HepG2 (cell line): ENCODE data around the gene PRKAR1B. TPM values are rescaled to one million over a fixed set of nuclear protein-coding genes. Genes with fewer than 3 reads are reported as not detected.

ENCODE experiments used
- BCLAF1 ChIP-seq: fragments of 450-650 bp; IDR thresholded peaks from 2 replicates; pipeline ENCODE4 v1.6.1; 2017; ENCODE audit warnings: mild to moderate bottlenecking
- HMG20A ChIP-seq: IDR thresholded peaks from 2 replicates; pipeline ENCODE4 v1.6.1; 2016; ENCODE audit warnings: borderline replicate concordance
- SETDB1 ChIP-seq: sonication (generic); formaldehyde crosslinking; IDR thresholded peaks from 2 replicates; pipeline ENCODE4 v1.5.1; 2020; ENCODE audit warnings: missing genetic modification reagents, mild to moderate bottlenecking, borderline replicate concordance
- ZNF280D ChIP-seq: sonication (generic); formaldehyde crosslinking; IDR thresholded peaks from 2 replicates; pipeline ENCODE4 v1.5.1; 2020; ENCODE audit warnings: mild to moderate bottlenecking, missing genetic modification reagents
- polyA plus RNA-seq, 8 experiments: library from polyadenylated mRNA; depleted of rRNA in 3 of 8; stranded (reverse) in 7 of 8; unstranded in 1 of 8; fragments of >200 nt; fragmentation: Illumina TruSeq in 4 of 8; extraction: Trizol in 4 of 8; gene quantifications; 2 replicates each; pipeline versions ENCODE4 v1.2.1 to v1.2.3, GENCODE V29; 2011 to 2016; ENCODE audit warnings: low read depth in 4 of 8, missing spikeins in 1 of 8, mixed read lengths in 1 of 8; ENCODE audit not compliant: insufficient read depth in 1 of 8
- total RNA-seq, 5 experiments: library from RNA; depleted of rRNA; stranded (reverse); fragments of >200 nt; fragmentation: Illumina TruSeq; extraction: Trizol; gene quantifications; 2 replicates each; pipeline ENCODE4 v1.2.3, GENCODE V29; 2016; ENCODE audit warnings: low read depth in 1 of 5
- TF ChIP-seq, protein P1 (sequence below): sonication (generic); formaldehyde crosslinking; IDR thresholded peaks from 2 replicates; pipeline ENCODE4 v1.4.0; 2020; ENCODE audit warnings: missing genetic modification reagents

PRKAR1B gene
- total and polyA plus RNA-seq, 2 of the 13 experiments (the other 11 are each of a cell fraction or from before 2014, with no cell fraction given), result 7.9 to 28.2 TPM

DNA sequence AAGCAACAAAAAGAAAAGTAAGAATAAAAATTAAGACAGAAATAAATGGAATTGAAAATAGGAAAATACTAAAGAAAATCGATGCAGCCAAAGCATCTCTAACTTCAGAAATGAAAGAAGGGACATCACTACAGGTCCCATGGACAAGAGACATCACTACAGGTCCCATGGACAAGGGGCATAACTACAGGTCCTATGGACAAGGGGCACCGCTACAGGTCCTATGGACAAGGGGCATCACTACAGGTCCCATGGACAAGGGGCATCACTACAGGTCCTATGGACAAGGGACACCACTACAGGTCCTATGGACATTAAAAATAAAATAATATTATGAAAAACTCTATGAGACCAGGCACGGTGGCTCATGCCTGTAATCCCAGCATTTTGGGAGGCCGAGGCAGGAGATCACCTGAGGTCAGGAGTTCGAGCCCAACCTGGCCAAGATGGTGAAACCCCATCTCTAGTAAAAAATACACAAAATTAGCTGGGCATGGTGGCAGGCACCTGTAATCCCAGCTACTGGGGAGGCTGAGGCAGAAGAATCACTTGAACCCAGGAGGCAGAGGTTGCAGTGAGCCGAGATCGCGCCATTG, 101.6 kb downstream of the PRKAR1B start (continued):
- TF ChIP-seq, protein P1, sequence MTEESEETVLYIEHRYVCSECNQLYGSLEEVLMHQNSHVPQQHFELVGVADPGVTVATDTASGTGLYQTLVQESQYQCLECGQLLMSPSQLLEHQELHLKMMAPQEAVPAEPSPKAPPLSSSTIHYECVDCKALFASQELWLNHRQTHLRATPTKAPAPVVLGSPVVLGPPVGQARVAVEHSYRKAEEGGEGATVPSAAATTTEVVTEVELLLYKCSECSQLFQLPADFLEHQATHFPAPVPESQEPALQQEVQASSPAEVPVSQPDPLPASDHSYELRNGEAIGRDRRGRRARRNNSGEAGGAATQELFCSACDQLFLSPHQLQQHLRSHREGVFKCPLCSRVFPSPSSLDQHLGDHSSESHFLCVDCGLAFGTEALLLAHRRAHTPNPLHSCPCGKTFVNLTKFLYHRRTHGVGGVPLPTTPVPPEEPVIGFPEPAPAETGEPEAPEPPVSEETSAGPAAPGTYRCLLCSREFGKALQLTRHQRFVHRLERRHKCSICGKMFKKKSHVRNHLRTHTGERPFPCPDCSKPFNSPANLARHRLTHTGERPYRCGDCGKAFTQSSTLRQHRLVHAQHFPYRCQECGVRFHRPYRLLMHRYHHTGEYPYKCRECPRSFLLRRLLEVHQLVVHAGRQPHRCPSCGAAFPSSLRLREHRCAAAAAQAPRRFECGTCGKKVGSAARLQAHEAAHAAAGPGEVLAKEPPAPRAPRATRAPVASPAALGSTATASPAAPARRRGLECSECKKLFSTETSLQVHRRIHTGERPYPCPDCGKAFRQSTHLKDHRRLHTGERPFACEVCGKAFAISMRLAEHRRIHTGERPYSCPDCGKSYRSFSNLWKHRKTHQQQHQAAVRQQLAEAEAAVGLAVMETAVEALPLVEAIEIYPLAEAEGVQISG (CRISPR knock-in tag), result no peak
- TF ChIP-seq HMG20A (CRISPR knock-in tag) (no peak), SETDB1 (peak; percentile 95; the same call in 1 of the 2 replicates), ZNF280D (CRISPR knock-in tag) (peak; percentile 91), BCLAF1 (no peak)
- TF ChIP-seq, all 625 proteins: peak for 4
